Right lobe of liver (tissue), 6 donors: Measurements from ENCODE around the gene MT1E. TPM values are rescaled to one million over a fixed set of nuclear protein-coding genes. Genes with fewer than 3 reads are reported as not detected.
"Not testable (repeated sequence)": the region's sequence is repeated elsewhere in the genome, so short reads cannot be mapped to it uniquely, and the experiment has no call there.

Source experiments
- ATAC-seq, 4 donors: fragments of 200-7000 bp; cut with Tn5 transposase; one replicate each; pipeline ENCODE4 v1.9.1; 2020; ENCODE audit warnings: mild to moderate bottlenecking in 4 of 4, moderate library complexity in 4 of 4
- DNase-seq, 3 donors: peaks; one replicate each; pipeline ENCODE4 v3.0.0-alpha.2; 2020
- H3K27ac ChIP-seq, 3 donors: fragments of 200-600 bp; one replicate each; pipeline ENCODE4 v1.8.0; 2022
- H3K27me3 ChIP-seq, 2 donors: fragments of 200-600 bp; one replicate each; pipeline ENCODE4 v1.8.0; 2022
- H3K36me3 ChIP-seq, 4 donors: fragments of 200-600 bp; sonication (generic) in 1 of 4; one replicate each; pipeline versions ENCODE4 v1.5.1 to v1.8.0; 2017 to 2022; ENCODE audit warnings: control low read depth in 1 of 4
- H3K4me1 ChIP-seq, 4 donors: fragments of 200-600 bp; sonication (generic) in 1 of 4; one replicate each; pipeline versions ENCODE4 v1.5.1 to v1.8.0; 2017 to 2022; ENCODE audit warnings: control low read depth in 1 of 4
- H3K4me3 ChIP-seq, 3 donors: fragments of 200-600 bp; one replicate each; pipeline ENCODE4 v1.8.0; 2022
- H3K9me3 ChIP-seq, 4 donors: fragments of 200-600 bp; sonication (generic) in 1 of 4; one replicate each; pipeline versions ENCODE4 v1.5.1 to v1.8.0; 2017 to 2022; ENCODE audit warnings: control low read depth in 1 of 4
- CTCF ChIP-seq, 4 donors: fragments of 200-600 bp in 3 of 4; fragments of 450-650 bp in 1 of 4; IDR thresholded peaks; one replicate each; pipeline versions ENCODE4 v1.5.1 to v1.8.0; 2016 to 2022; ENCODE audit warnings: antibody characterized with exemption in 4 of 4, mild to moderate bottlenecking in 2 of 4
- POLR2A ChIP-seq: fragments of 450-650 bp; IDR thresholded peaks from one replicate; pipeline ENCODE4 v1.6.1; 2017; ENCODE audit warnings: antibody characterized with exemption, mild to moderate bottlenecking
- WGBS: methylation state at CpG from one replicate; pipeline ENCODE4 v1.1.6; 2018; ENCODE audit warnings: low coverage, low lambda C conversion rate; ENCODE audit not compliant: insufficient coverage; ENCODE audit errors: missing lambda C conversion rate; 5-methylcytosine and 5-hydroxymethylcytosine counted together
- intact Hi-C, 2 donors: fragments of 100-400 bp; cut with DNase I; formaldehyde crosslinking; loops; one replicate each; pipeline versions ENCODE4 v1.11.2 to v1.14.1; 2022
- long read RNA-seq: library from polyadenylated mRNA; unstranded; transcript quantifications from one replicate; pipeline ENCODE4 v2.0.0, GENCODE V29; 2019
- total RNA-seq, 6 experiments: library from RNA; depleted of rRNA in 2 of 6; stranded (reverse); fragments of >200 nt in 2 of 6; fragmentation: NEBNext Ultra II Directional in 3 of 6; extraction: Animal tissue kit (Norgen Biotek cat#: 25700) in 3 of 6; gene quantifications; one replicate each; pipeline versions ENCODE4 v1.1.0 to v1.2.4, GENCODE V29; 2016 to 2023
- donor health status: DM: no; HTN: yes; CAD: no.
- donor health status: DM: no; HTN: no; CAD: no.
- donor health status: DM: no; HTN: no; CAD: no.
- donor health status: DM: no; HTN: yes; CAD: no.
- donor health status: DM: no; HTN: yes; CAD: no.

MT1E gene
- 1,000 to 10,000 TPM in 2 of 6 experiments, 100 to 1,000 TPM in 4; 403 to 1,748 (median 691) TPM for total RNA-seq
- long read RNA-seq, transcript MT1E-201 (3 exons, 704 nt), result major isoform, 828 of 870 reads
- long read RNA-seq, partial matches to known transcripts, result 0 of 870 reads
- long read RNA-seq, other reads (novel, unspliced or antisense), result 40 of 870 reads

DNA sequence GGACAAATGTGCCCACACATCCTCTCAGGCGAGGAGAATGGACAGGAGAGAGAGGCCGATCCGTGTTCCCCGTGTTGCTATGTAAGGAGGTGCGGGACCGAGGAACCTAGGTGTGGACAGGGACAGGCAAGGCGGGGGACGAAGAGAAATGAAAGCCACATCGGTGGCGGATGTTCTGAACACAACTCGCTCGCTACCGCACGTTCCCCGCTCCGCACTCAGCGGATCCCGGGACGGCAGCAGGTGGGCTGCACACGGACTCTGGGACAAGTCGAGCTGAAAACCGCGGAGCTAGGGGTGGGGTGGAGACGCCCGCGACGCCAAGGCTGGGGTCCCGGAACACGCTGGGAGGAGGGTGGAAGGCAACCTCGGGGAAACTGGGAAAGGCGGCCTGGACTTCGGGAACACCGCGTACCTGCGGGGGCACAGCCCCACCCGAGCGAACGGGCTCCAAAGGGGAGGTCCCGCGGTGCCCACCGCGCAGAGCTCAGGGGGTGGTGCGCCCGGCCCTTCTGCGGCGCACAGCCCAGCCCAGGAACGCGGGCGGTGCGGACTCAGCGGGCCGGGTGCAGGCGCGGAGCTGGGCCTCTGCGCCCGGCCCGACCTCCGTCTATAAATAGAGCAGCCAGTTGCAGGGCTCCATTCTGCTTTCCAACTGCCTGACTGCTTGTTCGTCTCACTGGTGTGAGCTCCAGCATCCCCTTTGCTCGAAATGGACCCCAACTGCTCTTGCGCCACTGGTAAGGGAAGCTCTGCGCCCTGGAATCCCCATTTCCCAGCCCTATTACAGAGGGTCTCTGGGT lies at the start of gene MT1E:
Gene MT1E, plus strand, starts transcription at position 642 of the 803 bp plus-strand sequence. Its CDS starts 71 bp downstream, at position 713.
- ATAC-seq (peak; percentile 79 to 92 (median 86)), DNase-seq (peak; percentile 80 to 92 (median 88))
- 1% methylated on average over 11 of the region's 62 CpGs for WGBS
- no peaks in the 10 kb centered on the region for H3K27me3 ChIP-seq
- H3K4me1 ChIP-seq, result peaks cover 0 to 10% (median 4%) of the 10 kb centered on the region in 4 donors
- TF ChIP-seq CTCF (IDR thresholded peaks at IDR 0.05) (no peak), POLR2A (peak; percentile 98)
- peak within 1 kb of the TSS; percentile 83 to 90 (median 85) for H3K4me3 ChIP-seq
- H3K36me3 ChIP-seq, result no peaks in the 10 kb centered on the region
- intact Hi-C loops, result no loop called here
- H3K9me3 ChIP-seq, result no peaks in the 10 kb centered on the region
- H3K27ac ChIP-seq, result peak within 1 kb of the TSS; percentile 93 to 96 (median 95)

DNA sequence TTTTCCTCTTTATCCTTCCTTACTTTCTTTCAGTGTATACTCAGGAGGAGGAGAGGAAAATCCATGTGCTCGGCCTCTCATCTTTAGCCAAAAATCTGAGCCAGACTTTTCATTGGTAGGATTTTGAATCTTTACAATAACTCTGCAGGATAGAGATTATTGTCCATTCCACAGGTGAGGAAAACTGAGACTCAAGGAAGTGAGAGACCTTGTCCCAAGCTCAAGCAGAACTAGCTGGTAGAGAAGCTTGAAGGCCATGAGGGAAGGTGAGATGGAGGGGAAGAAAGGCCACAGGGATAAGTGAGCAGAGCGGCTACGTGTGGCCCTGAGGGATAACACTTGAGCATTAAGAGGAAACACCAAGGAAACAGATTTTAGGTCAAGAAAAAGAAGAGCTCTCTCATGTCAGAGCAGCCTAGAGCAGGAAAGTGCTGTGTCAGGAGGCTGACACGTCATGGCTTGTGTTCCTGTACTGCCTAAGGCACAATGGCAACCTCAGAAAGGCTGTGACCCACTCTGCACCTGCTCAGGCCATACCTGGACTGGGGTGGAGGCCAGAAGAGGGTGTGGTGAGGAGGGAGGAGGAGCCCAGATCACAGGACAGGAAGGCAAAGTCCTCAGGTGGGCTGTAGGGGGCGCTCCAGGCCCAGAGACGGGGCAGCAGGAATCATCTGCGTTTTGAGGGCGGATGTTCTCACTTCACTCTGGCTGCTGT lies 48.8 kb upstream of the MT1E start:
- TF ChIP-seq CTCF (IDR thresholded peaks at IDR 0.05) (peak; percentile 62 to 84 (median 76)), POLR2A (no peak)
- H3K27me3 ChIP-seq, result no peaks in the 10 kb centered on the region
- ATAC-seq (peak; percentile 99 to 100 (median 100)), DNase-seq (peak; percentile 71 to 79 (median 76))
- H3K9me3 ChIP-seq, result no peaks in the 10 kb centered on the region
- H3K36me3 ChIP-seq, result no peaks in the 10 kb centered on the region
- 48% methylated on average over 4 of the region's 8 CpGs for WGBS
- H3K4me3 ChIP-seq, result no peak overlapping the region
- intact Hi-C loops, result no loop called here
- H3K4me1 ChIP-seq, result no peaks in the 10 kb centered on the region
- no peak overlapping the region for H3K27ac ChIP-seq

GRCh38 chr16:56577300-56577625 lies 48.3 kb upstream of the MT1E start:
- Histone ChIP-seq H3K4me1 (no peaks in the 10 kb centered on the region), H3K4me3 (no peak overlapping the region), H3K9me3 (no peaks in the 10 kb centered on the region), H3K27me3 (no peaks in the 10 kb centered on the region), H3K27ac (no peak overlapping the region), H3K36me3 (no peaks in the 10 kb centered on the region)
- no peak for DNase-seq
- ATAC-seq, result no peak
- TF ChIP-seq CTCF (IDR thresholded peaks at IDR 0.05) (no peak), POLR2A (no peak)
- 55% methylated on average over 3 of the region's 4 CpGs for WGBS
- intact Hi-C loops, result no loop called here

DNA sequence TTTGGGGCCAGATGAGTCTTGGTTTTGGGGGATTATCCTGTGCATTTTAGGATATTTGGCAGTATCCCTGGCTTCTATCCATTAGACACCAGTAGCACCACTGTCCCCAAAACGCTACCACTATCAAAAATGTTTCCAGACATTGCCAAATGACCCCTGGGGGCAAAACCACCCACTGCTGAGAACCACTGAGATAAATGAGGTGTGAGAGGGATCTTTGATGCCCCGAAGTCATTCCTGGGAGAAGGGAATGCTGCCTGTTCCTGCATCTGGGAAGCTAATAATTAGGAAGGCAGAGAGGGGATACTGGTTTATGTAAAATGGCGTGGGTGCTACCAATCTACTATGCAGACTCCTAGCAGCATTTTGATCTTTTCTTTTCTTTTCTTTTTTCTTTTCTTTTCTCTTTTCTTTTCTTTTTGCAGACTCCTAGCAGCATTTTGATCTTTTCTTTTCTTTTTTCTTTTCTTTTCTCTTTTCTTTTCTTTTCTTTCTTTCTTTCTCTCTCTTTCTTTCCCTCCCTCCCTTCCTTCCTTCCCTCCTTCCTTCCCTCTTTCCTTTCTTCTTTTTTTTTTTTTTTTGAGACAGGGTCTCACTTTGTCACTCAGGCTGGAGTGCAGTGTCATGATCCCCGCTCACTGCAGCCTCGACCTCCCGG lies 45.1 kb upstream of the MT1E start:
- ATAC-seq (no peak), DNase-seq (no peak)
- no peaks in the 10 kb centered on the region for H3K27me3 ChIP-seq
- WGBS, result 66% methylated on average over 4 of the region's 6 CpGs
- H3K9me3 ChIP-seq, result no peaks in the 10 kb centered on the region
- no peaks in the 10 kb centered on the region for H3K4me1 ChIP-seq
- H3K4me3 ChIP-seq, result no peak overlapping the region
- H3K27ac ChIP-seq, result no peak overlapping the region
- intact Hi-C loops, result no loop called here
- H3K36me3 ChIP-seq, result no peaks in the 10 kb centered on the region
- no peak for TF ChIP-seq CTCF (IDR thresholded peaks at IDR 0.05)
- TF ChIP-seq POLR2A, result no peak

- ATAC-seq, H3K27ac ChIP-seq, H3K9me3 ChIP-seq, H3K36me3 ChIP-seq, H3K4me1 ChIP-seq, H3K27me3 ChIP-seq, H3K4me3 ChIP-seq, DNase-seq, intact Hi-C loops: not testable (repeated sequence)
- 50% methylated on average over 1 of the region's 2 CpGs for WGBS
These were observed 42.7 kb upstream of the MT1E start for GRCh38 chr16:56582911-56583310.
